Mesendoderm (in vitro differentiated cells): ENCODE data around the gene GPR6.

Experiments
- DNase-seq: peaks from one replicate; pipeline ENCODE4 v3.0.0; 2013
- H2AK5ac ChIP-seq: 2 replicates; pipeline ENCODE4 v1.6.1; 2013; ENCODE audit warnings: low read length, inconsistent platforms
- H2BK120ac ChIP-seq: 2 replicates; pipeline ENCODE4 v1.6.1; 2013; ENCODE audit warnings: low read depth, mild to moderate bottlenecking, low read length, moderate library complexity, mixed read lengths
- H2BK15ac ChIP-seq: replicated peaks from 2 replicates; pipeline ENCODE4 v1.6.1; 2013; ENCODE audit warnings: low read depth, mild to moderate bottlenecking, moderate library complexity
- H2BK5ac ChIP-seq: 2 replicates; pipeline ENCODE4 v1.6.1; 2013; ENCODE audit warnings: low read length, inconsistent platforms
- H3K18ac ChIP-seq: 2 replicates; pipeline ENCODE4 v1.6.1; 2013; ENCODE audit warnings: mild to moderate bottlenecking, low read length, mixed read lengths
- H3K23ac ChIP-seq: one replicate; pipeline ENCODE4 v1.6.1; 2013; ENCODE audit warnings: low read length
- H3K27ac ChIP-seq: 2 replicates; pipeline ENCODE4 v1.5.1; 2013; ENCODE audit warnings: low read depth, mild to moderate bottlenecking, inconsistent platforms, low read length, moderate library complexity
- H3K27me3 ChIP-seq: 2 replicates; pipeline ENCODE4 v1.6.1; 2013; ENCODE audit warnings: low read length, control low read depth, mild to moderate bottlenecking, inconsistent platforms; ENCODE audit not compliant: insufficient read depth, poor library complexity
- H3K36me3 ChIP-seq: 2 replicates; pipeline ENCODE4 v1.6.1; 2013; ENCODE audit warnings: low read length, inconsistent platforms; ENCODE audit not compliant: control insufficient read depth, insufficient read depth
- H3K4ac ChIP-seq: one replicate; pipeline ENCODE4 v1.6.1; 2013; ENCODE audit warnings: low read depth, mild to moderate bottlenecking, low read length, moderate library complexity
- H3K4me1 ChIP-seq: 2 replicates; pipeline ENCODE4 v1.6.1; 2013; ENCODE audit warnings: low read depth, low read length, inconsistent platforms; ENCODE audit not compliant: control insufficient read depth
- H3K4me2 ChIP-seq: 2 replicates; pipeline ENCODE4 v1.6.1; 2013; ENCODE audit warnings: low read length
- H3K4me3 ChIP-seq: 2 replicates; pipeline ENCODE4 v1.5.1; 2013; ENCODE audit warnings: mild to moderate bottlenecking, low read length
- H3K56ac ChIP-seq: one replicate; pipeline ENCODE4 v1.6.1; 2013; ENCODE audit warnings: low read length
- H3K79me1 ChIP-seq: 2 replicates; pipeline ENCODE4 v1.6.1; 2013; ENCODE audit warnings: low read length, inconsistent platforms
- H3K79me2 ChIP-seq: 2 replicates; pipeline ENCODE4 v1.6.1; 2013; ENCODE audit warnings: mild to moderate bottlenecking, low read length; ENCODE audit not compliant: control insufficient read depth, insufficient read depth
- H3K9ac ChIP-seq: 2 replicates; pipeline ENCODE4 v1.6.1; 2013; ENCODE audit warnings: low read length, inconsistent platforms
- H4K5ac ChIP-seq: one replicate; pipeline ENCODE4 v1.6.1; 2013; ENCODE audit warnings: low read length
- H4K8ac ChIP-seq: one replicate; pipeline ENCODE4 v1.6.1; 2013; ENCODE audit warnings: low read depth, mild to moderate bottlenecking, control low read depth, low read length, moderate library complexity
- WGBS: extraction: QIAGEN DNeasy Blood & Tissue Kit; methylation state at CpG from one replicate; pipeline ENCODE4 v1.1.7; 2013; ENCODE audit warnings: low lambda C conversion rate, missing lambda C conversion rate; ENCODE audit not compliant: insufficient coverage; ENCODE audit errors: extremely low coverage; 5-methylcytosine and 5-hydroxymethylcytosine counted together

Gene GPR6

GRCh38 chr6:109984410-109984809 is 6.3 kb downstream of the GPR6 start:
- Histone ChIP-seq H3K56ac (no peak overlapping the region), H3K79me2 (no peaks in the 10 kb centered on the region)
- WGBS: no CpG with 5 or more reads among the region's 2 CpGs

GRCh38 chr6:109987196-109987595 is 9.1 kb downstream of the GPR6 start:
- Histone ChIP-seq H2BK15ac (no peak overlapping the region), H3K79me1 (no peaks in the 10 kb centered on the region), H2AK5ac (no peak overlapping the region), H4K5ac (no peak overlapping the region), H3K9ac (no peak overlapping the region), H3K56ac (no peak overlapping the region), H3K4ac (no peak overlapping the region), H3K36me3 (no peaks in the 10 kb centered on the region), H3K27me3 (no peaks in the 10 kb centered on the region), H3K4me3 (no peak overlapping the region), H3K4me1 (no peaks in the 10 kb centered on the region), H3K79me2 (no peaks in the 10 kb centered on the region), H2BK5ac (no peak overlapping the region), H3K4me2 (no peak overlapping the region), H3K18ac (no peak overlapping the region), H3K27ac (no peak overlapping the region), H2BK120ac (no peak overlapping the region), H4K8ac (no peak overlapping the region), H3K23ac (no peak overlapping the region)
- no CpG with 5 or more reads among the region's 1 CpG for WGBS
- no peak for DNase-seq

More at GRCh38 chr6:109984410-109984809, 6.3 kb downstream of the GPR6 start:
- Histone ChIP-seq H4K8ac (no peak overlapping the region), H3K36me3 (no peaks in the 10 kb centered on the region), H2BK120ac (no peak overlapping the region), H3K9ac (no peak overlapping the region), H3K4me2 (no peak overlapping the region), H2BK15ac (no peak overlapping the region), H3K79me1 (no peaks in the 10 kb centered on the region), H3K27ac (no peak overlapping the region), H3K4me3 (no peak overlapping the region), H3K23ac (no peak overlapping the region), H4K5ac (no peak overlapping the region), H3K27me3 (peaks cover 1% of the 10 kb centered on the region), H3K18ac (no peak overlapping the region), H2AK5ac (no peak overlapping the region), H3K4ac (no peak overlapping the region), H3K4me1 (no peaks in the 10 kb centered on the region), H2BK5ac (no peak overlapping the region)
- DNase-seq: no peak

- H2AK5ac ChIP-seq: no peak overlapping the region
- H3K4me2 ChIP-seq: no peak overlapping the region
- no peaks in the 10 kb centered on the region for H3K27me3 ChIP-seq
- H4K8ac ChIP-seq: no peak overlapping the region
- no peaks in the 10 kb centered on the region for H3K79me2 ChIP-seq
- H3K9ac ChIP-seq: no peak overlapping the region
- H4K5ac ChIP-seq: no peak overlapping the region
- no peak overlapping the region for H2BK5ac ChIP-seq
- H3K4me1 ChIP-seq: no peaks in the 10 kb centered on the region
- H3K56ac ChIP-seq: no peak overlapping the region
- H3K27ac ChIP-seq: no peak overlapping the region
- no CpG with 5 or more reads among the region's 4 CpGs for WGBS
- no peaks in the 10 kb centered on the region for H3K79me1 ChIP-seq
- DNase-seq: no peak
- H3K4ac ChIP-seq: no peak overlapping the region
- no peak overlapping the region for H3K4me3 ChIP-seq
- H2BK15ac ChIP-seq: no peak overlapping the region
- H3K23ac ChIP-seq: no peak overlapping the region
- no peak overlapping the region for H3K18ac ChIP-seq
- no peak overlapping the region for H2BK120ac ChIP-seq
- no peaks in the 10 kb centered on the region for H3K36me3 ChIP-seq
Measured at GRCh38 chr6:109991201-109992101, 13.3 kb downstream of the GPR6 start.

GRCh38 chr6:109998159-109998785 is 20.2 kb downstream of the GPR6 start:
- Histone ChIP-seq H3K79me2 (no peaks in the 10 kb centered on the region), H3K18ac (no peak overlapping the region), H2BK5ac (no peak overlapping the region), H4K8ac (no peak overlapping the region), H3K79me1 (no peaks in the 10 kb centered on the region), H2BK120ac (no peak overlapping the region), H2AK5ac (no peak overlapping the region), H4K5ac (no peak overlapping the region), H3K36me3 (no peaks in the 10 kb centered on the region), H3K9ac (no peak overlapping the region), H3K4me2 (no peak overlapping the region), H3K4me1 (no peaks in the 10 kb centered on the region), H3K4me3 (no peak overlapping the region), H3K4ac (no peak overlapping the region), H2BK15ac (no peak overlapping the region), H3K27ac (no peak overlapping the region), H3K27me3 (no peaks in the 10 kb centered on the region), H3K23ac (no peak overlapping the region), H3K56ac (no peak overlapping the region)
- WGBS: no CpG with 5 or more reads among the region's 3 CpGs
- DNase-seq: peak; percentile 58

- no peak overlapping the region for H3K4me2 ChIP-seq
- H4K5ac ChIP-seq: no peak overlapping the region
- no peaks in the 10 kb centered on the region for H3K27me3 ChIP-seq
- no peak overlapping the region for H4K8ac ChIP-seq
- DNase-seq: no peak
- H3K79me1 ChIP-seq: no peaks in the 10 kb centered on the region
- H2BK120ac ChIP-seq: no peak overlapping the region
- no peak overlapping the region for H3K18ac ChIP-seq
- no peak overlapping the region for H3K23ac ChIP-seq
- no peak overlapping the region for H2BK15ac ChIP-seq
- no peak overlapping the region for H3K56ac ChIP-seq
- H3K9ac ChIP-seq: no peak overlapping the region
- H3K4ac ChIP-seq: no peak overlapping the region
- H2BK5ac ChIP-seq: no peak overlapping the region
- no peaks in the 10 kb centered on the region for H3K36me3 ChIP-seq
- H2AK5ac ChIP-seq: no peak overlapping the region
- H3K4me3 ChIP-seq: no peak overlapping the region
- no peak overlapping the region for H3K27ac ChIP-seq
- no peaks in the 10 kb centered on the region for H3K79me2 ChIP-seq
- WGBS: no CpG with 5 or more reads among the region's 3 CpGs
- no peaks in the 10 kb centered on the region for H3K4me1 ChIP-seq
Measured at GRCh38 chr6:109999740-110000139, 21.6 kb downstream of the GPR6 start.
